Upper lobe of right lung (tissue), 1 donor: ENCODE measurements around the gene SYPL1. TPM values are rescaled to one million over a fixed set of nuclear protein-coding genes. Genes with fewer than 3 reads are reported as not detected.

Experiments
- ATAC-seq: fragments of 200-7000 bp; cut with Tn5 transposase; one replicate; pipeline ENCODE4 v1.9.1; 2020; ENCODE audit warnings: mild to moderate bottlenecking, moderate library complexity
- DNase-seq: peaks from one replicate; pipeline ENCODE4 v3.0.0-alpha.2; 2020
- H3K27ac ChIP-seq: fragments of 200-600 bp; one replicate; pipeline ENCODE4 v1.8.0; 2022
- H3K27me3 ChIP-seq: fragments of 200-600 bp; one replicate; pipeline ENCODE4 v1.8.0; 2022; ENCODE audit warnings: mild to moderate bottlenecking
- H3K36me3 ChIP-seq: fragments of 200-600 bp; one replicate; pipeline ENCODE4 v1.8.0; 2022
- H3K4me1 ChIP-seq: fragments of 200-600 bp; one replicate; pipeline ENCODE4 v1.8.0; 2022
- H3K4me3 ChIP-seq: fragments of 200-600 bp; one replicate; pipeline ENCODE4 v1.8.0; 2022; ENCODE audit warnings: mild to moderate bottlenecking
- H3K9me3 ChIP-seq: fragments of 200-600 bp; one replicate; pipeline ENCODE4 v1.8.0; 2022
- CTCF ChIP-seq: fragments of 200-600 bp; IDR thresholded peaks from one replicate; pipeline ENCODE4 v1.8.0; 2022; ENCODE audit warnings: antibody characterized with exemption
- intact Hi-C: fragments of 100-400 bp; cut with DNase I; formaldehyde crosslinking; loops from one replicate; pipeline ENCODE4 v1.11.0; 2022
- total RNA-seq: library from RNA; stranded (reverse); fragmentation: NEBNext Ultra II Directional; extraction: Animal tissue kit (Norgen Biotek cat#: 25700); gene quantifications from one replicate; pipeline ENCODE4 v1.2.1, GENCODE V29; 2021
- donor health status: DM: no; HTN: yes; CAD: no; lungs with severe emphysema.

SYPL1 gene
- total RNA-seq, 1 donor from 2014 or later = 92.4 TPM

GRCh38 chr7:106056513-106057203 lies 55.5 kb downstream of the SYPL1 start:
- ATAC-seq (peak; percentile 93), DNase-seq (peak; percentile 77)
- intact Hi-C loops = loop anchor here (5.0 kb wide), 1 partner anchor 96 kb away; no protein-coding TSS in a partner anchor
- peak; percentile 84 for TF ChIP-seq CTCF
- no peak overlapping the region for H3K4me3 ChIP-seq
- no peaks in the 10 kb centered on the region for H3K27me3 ChIP-seq
- H3K4me1 ChIP-seq = peaks cover 7% of the 10 kb centered on the region
- no peaks in the 10 kb centered on the region for H3K9me3 ChIP-seq
- no peak overlapping the region for H3K27ac ChIP-seq
- no peaks in the 10 kb centered on the region for H3K36me3 ChIP-seq

GRCh38 chr7:106054971-106055532 lies 57.1 kb downstream of the SYPL1 start:
- H3K36me3 ChIP-seq = no peaks in the 10 kb centered on the region
- H3K27ac ChIP-seq = no peak overlapping the region
- DNase-seq (no peak), ATAC-seq (no peak)
- intact Hi-C loops = loop anchor here (5.0 kb wide), 1 partner anchor 97 kb away; no protein-coding TSS in a partner anchor
- H3K4me1 ChIP-seq = peaks cover 7% of the 10 kb centered on the region
- H3K9me3 ChIP-seq = no peaks in the 10 kb centered on the region
- H3K27me3 ChIP-seq = no peaks in the 10 kb centered on the region
- H3K4me3 ChIP-seq = no peak overlapping the region
- no peak for TF ChIP-seq CTCF

GRCh38 chr7:106054156-106054910 lies 57.8 kb downstream of the SYPL1 start:
- Histone ChIP-seq H3K9me3 (no peaks in the 10 kb centered on the region), H3K27me3 (no peaks in the 10 kb centered on the region), H3K27ac (no peak overlapping the region), H3K36me3 (no peaks in the 10 kb centered on the region), H3K4me1 (peaks cover 7% of the 10 kb centered on the region), H3K4me3 (no peak overlapping the region)
- no peak for TF ChIP-seq CTCF
- DNase-seq (no peak), ATAC-seq (no peak)
- intact Hi-C loops = no loop called here

GRCh38 chr7:106053109-106053508 lies 59.0 kb downstream of the SYPL1 start:
- ATAC-seq (no peak), DNase-seq (no peak)
- Histone ChIP-seq H3K27me3 (no peaks in the 10 kb centered on the region), H3K36me3 (no peaks in the 10 kb centered on the region), H3K4me3 (no peak overlapping the region), H3K9me3 (no peaks in the 10 kb centered on the region), H3K27ac (no peak overlapping the region), H3K4me1 (peaks cover under 1% of the 10 kb centered on the region)
- intact Hi-C loops = no loop called here
- TF ChIP-seq CTCF = no peak

- Histone ChIP-seq H3K4me3 (no peak overlapping the region), H3K9me3 (no peaks in the 10 kb centered on the region), H3K27me3 (no peaks in the 10 kb centered on the region), H3K4me1 (no peaks in the 10 kb centered on the region), H3K27ac (no peak overlapping the region), H3K36me3 (no peaks in the 10 kb centered on the region)
- no peak for TF ChIP-seq CTCF
- ATAC-seq (no peak), DNase-seq (no peak)
- intact Hi-C loops = no loop called here
These were observed 59.4 kb downstream of the SYPL1 start for GRCh38 chr7:106052681-106053080.
